Measurements from ENCODE around the gene SKIC2.

DNA sequence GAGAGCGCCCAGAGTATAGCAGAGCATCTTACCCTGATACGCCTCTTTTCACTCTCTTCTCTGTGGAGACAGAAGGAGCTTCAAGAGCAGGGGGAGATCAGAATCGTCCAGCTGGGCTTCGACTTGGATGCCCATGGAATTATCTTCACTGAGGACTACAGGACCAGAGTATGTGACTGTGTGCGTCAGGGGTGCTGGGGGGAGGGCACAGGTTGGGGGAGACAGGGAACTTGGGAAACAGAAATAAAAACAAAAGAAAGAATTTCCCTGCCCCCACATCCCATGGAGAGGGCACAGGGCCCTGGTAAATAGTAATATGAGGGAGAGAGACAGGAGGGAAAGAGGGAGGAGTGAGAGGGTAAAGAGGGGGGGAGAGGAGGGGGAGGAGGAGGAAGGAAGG lies 19.9 kb downstream of the SKIC2 start:
- TF ChIP-seq, protein P1, sequence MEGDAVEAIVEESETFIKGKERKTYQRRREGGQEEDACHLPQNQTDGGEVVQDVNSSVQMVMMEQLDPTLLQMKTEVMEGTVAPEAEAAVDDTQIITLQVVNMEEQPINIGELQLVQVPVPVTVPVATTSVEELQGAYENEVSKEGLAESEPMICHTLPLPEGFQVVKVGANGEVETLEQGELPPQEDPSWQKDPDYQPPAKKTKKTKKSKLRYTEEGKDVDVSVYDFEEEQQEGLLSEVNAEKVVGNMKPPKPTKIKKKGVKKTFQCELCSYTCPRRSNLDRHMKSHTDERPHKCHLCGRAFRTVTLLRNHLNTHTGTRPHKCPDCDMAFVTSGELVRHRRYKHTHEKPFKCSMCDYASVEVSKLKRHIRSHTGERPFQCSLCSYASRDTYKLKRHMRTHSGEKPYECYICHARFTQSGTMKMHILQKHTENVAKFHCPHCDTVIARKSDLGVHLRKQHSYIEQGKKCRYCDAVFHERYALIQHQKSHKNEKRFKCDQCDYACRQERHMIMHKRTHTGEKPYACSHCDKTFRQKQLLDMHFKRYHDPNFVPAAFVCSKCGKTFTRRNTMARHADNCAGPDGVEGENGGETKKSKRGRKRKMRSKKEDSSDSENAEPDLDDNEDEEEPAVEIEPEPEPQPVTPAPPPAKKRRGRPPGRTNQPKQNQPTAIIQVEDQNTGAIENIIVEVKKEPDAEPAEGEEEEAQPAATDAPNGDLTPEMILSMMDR (IDR thresholded peaks at IDR 0.05) = no peak
- TF ChIP-seq NFE2L1 (CRISPR knock-in tag; IDR thresholded peaks at IDR 0.05) = no peak
- no peak for TF ChIP-seq NFYB (CRISPR knock-in tag; conservative IDR thresholded peaks at IDR 0.05; ENCODE audit: low read depth)
- TF ChIP-seq FOXJ3 (CRISPR knock-in tag; IDR thresholded peaks at IDR 0.05; ENCODE audit: borderline replicate concordance) = no peak
- TF ChIP-seq SMAD4 (CRISPR knock-in tag; IDR thresholded peaks at IDR 0.05) = no peak
- TF ChIP-seq CREM (CRISPR knock-in tag; IDR thresholded peaks at IDR 0.05) = no peak
- TF ChIP-seq, protein P2, sequence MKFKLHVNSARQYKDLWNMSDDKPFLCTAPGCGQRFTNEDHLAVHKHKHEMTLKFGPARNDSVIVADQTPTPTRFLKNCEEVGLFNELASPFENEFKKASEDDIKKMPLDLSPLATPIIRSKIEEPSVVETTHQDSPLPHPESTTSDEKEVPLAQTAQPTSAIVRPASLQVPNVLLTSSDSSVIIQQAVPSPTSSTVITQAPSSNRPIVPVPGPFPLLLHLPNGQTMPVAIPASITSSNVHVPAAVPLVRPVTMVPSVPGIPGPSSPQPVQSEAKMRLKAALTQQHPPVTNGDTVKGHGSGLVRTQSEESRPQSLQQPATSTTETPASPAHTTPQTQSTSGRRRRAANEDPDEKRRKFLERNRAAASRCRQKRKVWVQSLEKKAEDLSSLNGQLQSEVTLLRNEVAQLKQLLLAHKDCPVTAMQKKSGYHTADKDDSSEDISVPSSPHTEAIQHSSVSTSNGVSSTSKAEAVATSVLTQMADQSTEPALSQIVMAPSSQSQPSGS (CRISPR knock-in tag; IDR thresholded peaks at IDR 0.05; ENCODE audit: borderline replicate concordance, low read depth) = no peak
- no peak for TF ChIP-seq SMAD3 (CRISPR knock-in tag; IDR thresholded peaks at IDR 0.05; ENCODE audit: borderline replicate concordance)
- TF ChIP-seq ELF4 (CRISPR knock-in tag; IDR thresholded peaks at IDR 0.05; ENCODE audit: low read depth) = no peak
- TF ChIP-seq IRF2 (CRISPR knock-in tag; IDR thresholded peaks at IDR 0.05; ENCODE audit: borderline replicate concordance, low read depth) = no peak
